NCI-H82 (cell line): ENCODE data around the gene CACNA1E.

Source experiments
- DNase-seq: peaks from one replicate; lab custom pipeline; 2025; lab: John Stamatoyannopoulos, UW

The CACNA1E gene

GRCh38 chr1:181483285-181484195, at the start of gene CACNA1E:
TSS of gene CACNA1E (plus strand) at chr1:181483517. CDS start at chr1:181483745, 228 bp downstream.
- peak; percentile 26 for DNase-seq

GRCh38 chr1:181433931-181434330, 49.4 kb upstream of the CACNA1E start:
- no peak for DNase-seq

GRCh38 chr1:181438013-181438412, 45.3 kb upstream of the CACNA1E start:
- no peak for DNase-seq

GRCh38 chr1:181440510-181440909, 42.8 kb upstream of the CACNA1E start:
- DNase-seq, result no peak

- no peak for DNase-seq
Measured at GRCh38 chr1:181442181-181442525, 41.2 kb upstream of the CACNA1E start.

- DNase-seq, result no peak
Measured at GRCh38 chr1:181443231-181443853, 40.0 kb upstream of the CACNA1E start.

- no peak for DNase-seq
Measured at GRCh38 chr1:181445436-181445835, 37.9 kb upstream of the CACNA1E start.

- peak; percentile 85 for DNase-seq
Measured at GRCh38 chr1:181448461-181448860, 34.9 kb upstream of the CACNA1E start.

- no peak for DNase-seq
Measured at GRCh38 chr1:181451661-181452230, 31.6 kb upstream of the CACNA1E start.

- DNase-seq, result no peak
Measured at GRCh38 chr1:181452746-181453145, 30.6 kb upstream of the CACNA1E start.

- DNase-seq, result no peak
Measured at GRCh38 chr1:181453541-181454201, 29.6 kb upstream of the CACNA1E start.

GRCh38 chr1:181456551-181456950, 26.8 kb upstream of the CACNA1E start:
- no peak for DNase-seq

- no peak for DNase-seq
Measured at GRCh38 chr1:181458419-181458818, 24.9 kb upstream of the CACNA1E start.

GRCh38 chr1:181459067-181459466, 24.2 kb upstream of the CACNA1E start:
- DNase-seq, result no peak

GRCh38 chr1:181469829-181470228, 13.5 kb upstream of the CACNA1E start:
- no peak for DNase-seq

- no peak for DNase-seq
Measured at GRCh38 chr1:181475580-181475979, 7.7 kb upstream of the CACNA1E start.

GRCh38 chr1:181476581-181476980, 6.7 kb upstream of the CACNA1E start:
- no peak for DNase-seq

- DNase-seq, result no peak
Measured at GRCh38 chr1:181478306-181478705, 5.0 kb upstream of the CACNA1E start.

- DNase-seq, result peak; percentile 88
Measured at GRCh38 chr1:181479137-181479745, 4.1 kb upstream of the CACNA1E start.

- no peak for DNase-seq
Measured at GRCh38 chr1:181482001-181482430, 1.3 kb upstream of the CACNA1E start.

GRCh38 chr1:181482521-181483284, 614 bp upstream of the CACNA1E start:
- peak; percentile 60 for DNase-seq
